RWPE2 (cell line): ENCODE data around the gene LITAF.

Experiments used
- ATAC-seq: fragments of 200-7000 bp; cut with Tn5 transposase; 3 replicates; pipeline ENCODE4 v1.9.1; 2021; ENCODE audit warnings: low read depth
- DNase-seq: peaks from one replicate; pipeline ENCODE4 v3.0.0-alpha.2; 2020; ENCODE audit warnings: low spot score
- H3K27ac ChIP-seq: fragments of 450-650 bp; 2 replicates; pipeline ENCODE4 v1.5.1; 2017; ENCODE audit warnings: mild to moderate bottlenecking; ENCODE audit not compliant: poor library complexity, severe bottlenecking
- H3K27me3 ChIP-seq: fragments of 250-450 bp; sonication (Bioruptor Pico); 2 replicates; pipeline ENCODE4 v1.5.1; 2021; ENCODE audit warnings: mild to moderate bottlenecking, moderate library complexity; ENCODE audit not compliant: insufficient read depth, poor library complexity, severe bottlenecking
- H3K36me3 ChIP-seq: fragments of 250-450 bp; sonication (Bioruptor Pico); 2 replicates; pipeline ENCODE4 v1.5.1; 2020; ENCODE audit warnings: low read depth, mild to moderate bottlenecking, moderate library complexity
- H3K4me1 ChIP-seq: fragments of 250-450 bp; sonication (Bioruptor Pico); 2 replicates; pipeline ENCODE4 v1.5.1; 2021; ENCODE audit warnings: mild to moderate bottlenecking, moderate library complexity; ENCODE audit not compliant: insufficient read depth, poor library complexity, severe bottlenecking
- H3K4me3 ChIP-seq: fragments of 250-450 bp; sonication (Bioruptor Pico); 2 replicates; pipeline ENCODE4 v1.5.1; 2021; ENCODE audit warnings: mild to moderate bottlenecking, moderate library complexity; ENCODE audit not compliant: severe bottlenecking
- H3K9me3 ChIP-seq: fragments of 250-450 bp; sonication (Bioruptor Pico); 2 replicates; pipeline ENCODE4 v1.5.1; 2021; ENCODE audit warnings: mild to moderate bottlenecking, moderate library complexity; ENCODE audit not compliant: severe bottlenecking
- CTCF ChIP-seq: fragments of 450-650 bp; IDR thresholded peaks from one replicate; pipeline ENCODE4 v1.5.1; 2017; ENCODE audit warnings: mild to moderate bottlenecking, moderate library complexity; ENCODE audit not compliant: poor library complexity, severe bottlenecking

Gene LITAF

GRCh38 chr16:11586856-11587642, at the start of gene LITAF:
Gene LITAF (minus strand): TSS chr16:11586919. CDS start chr16:11556730, 30,189 bp downstream.
- ATAC-seq = peak; percentile 86
- peak within 1 kb of the TSS; percentile 98 for H3K4me3 ChIP-seq
- H3K9me3 ChIP-seq = no peaks in the 10 kb centered on the region
- no peak for TF ChIP-seq CTCF
- peaks cover 20% of the 10 kb centered on the region; the same call in 1 of the 2 replicates for H3K36me3 ChIP-seq
- H3K27me3 ChIP-seq = no peaks in the 10 kb centered on the region
- DNase-seq = no peak
- H3K4me1 ChIP-seq = peaks cover 25% of the 10 kb centered on the region
- peak within 1 kb of the TSS; percentile 76 for H3K27ac ChIP-seq

- H3K27ac ChIP-seq = peak overlapping the region; percentile 24
- DNase-seq (no peak), ATAC-seq (peak; percentile 83)
- H3K36me3 ChIP-seq = no peaks in the 10 kb centered on the region
- H3K9me3 ChIP-seq = no peaks in the 10 kb centered on the region
- H3K4me3 ChIP-seq = no peak overlapping the region
- no peaks in the 10 kb centered on the region for H3K27me3 ChIP-seq
- TF ChIP-seq CTCF = no peak
- peaks cover 23% of the 10 kb centered on the region for H3K4me1 ChIP-seq
Measured at GRCh38 chr16:11636172-11636721, 49.5 kb upstream of the LITAF start.

- Histone ChIP-seq H3K36me3 (no peaks in the 10 kb centered on the region), H3K4me3 (no peak overlapping the region), H3K27ac (no peak overlapping the region), H3K27me3 (no peaks in the 10 kb centered on the region), H3K9me3 (no peaks in the 10 kb centered on the region), H3K4me1 (peaks cover 17% of the 10 kb centered on the region)
- no peak for DNase-seq
- ATAC-seq = no peak
- no peak for TF ChIP-seq CTCF
Measured at GRCh38 chr16:11635679-11636171, 49.0 kb upstream of the LITAF start.

GRCh38 chr16:11635113-11635652, 48.5 kb upstream of the LITAF start:
- no peak for TF ChIP-seq CTCF
- peaks cover 12% of the 10 kb centered on the region for H3K4me1 ChIP-seq
- ATAC-seq (no peak), DNase-seq (no peak)
- H3K27me3 ChIP-seq = no peaks in the 10 kb centered on the region
- no peak overlapping the region for H3K4me3 ChIP-seq
- no peaks in the 10 kb centered on the region for H3K9me3 ChIP-seq
- no peak overlapping the region for H3K27ac ChIP-seq
- no peaks in the 10 kb centered on the region for H3K36me3 ChIP-seq
